B cell (primary cell): ENCODE data around the gene NRG2. TPM values are rescaled to one million over a fixed set of nuclear protein-coding genes. Genes with fewer than 3 reads are reported as not detected.

Source experiments
- ATAC-seq: fragments of 200-7000 bp; cut with Tn5 transposase; one replicate; pipeline ENCODE4 v1.10.0; 2021; ENCODE audit warnings: low read depth, mild to moderate bottlenecking, moderate number of reproducible peaks, moderate library complexity
- CTCF ChIA-PET: fragments of 350-600 bp; sonication (Branson Sonifier 250); formaldehyde crosslinking; loops from one replicate; lab custom pipeline; 2021; ENCODE audit warnings: antibody characterized with exemption, inconsistent platforms; lab: Charles Lee
- POLR2A ChIA-PET: fragments of 350-600 bp; sonication (Branson Sonifier 250); formaldehyde crosslinking; loops from one replicate; lab custom pipeline; 2021; ENCODE audit warnings: antibody characterized with exemption; lab: Charles Lee
- DNase-seq: peaks from one replicate; pipeline ENCODE4 v3.0.0; 2013
- H2AFZ ChIP-seq: 2 replicates; pipeline ENCODE4 v1.6.1; 2012; ENCODE audit warnings: mild to moderate bottlenecking, low read depth, low read length; ENCODE audit not compliant: insufficient read depth, poor library complexity, severe bottlenecking
- H3K27ac ChIP-seq, 2 donors: 1 replicate in 1 of 2; 2 replicates in 1 of 2; pipeline ENCODE4 v1.5.1; 2012 to 2013; ENCODE audit warnings: low read length in 2 of 2, mild to moderate bottlenecking in 2 of 2, moderate library complexity in 1 of 2
- H3K27me3 ChIP-seq, 4 experiments: fragments of 200-600 bp in 1 of 4; sonication (generic) in 1 of 4; replicated peaks in 1 of 4; 1 replicate in 2 of 4; 2 replicates in 2 of 4; pipeline versions ENCODE4 v1.6.1 to v1.7.0; 2013 to 2016; ENCODE audit warnings: low read length in 3 of 4, mild to moderate bottlenecking in 2 of 4, mixed read lengths in 1 of 4, moderate library complexity in 1 of 4; ENCODE audit not compliant: insufficient read depth in 4 of 4, control insufficient read depth in 3 of 4; ENCODE audit errors: control extremely low read depth in 1 of 4
- H3K36me3 ChIP-seq, 2 experiments: replicated peaks in 1 of 2; 1 replicate in 1 of 2; 2 replicates in 1 of 2; pipeline versions ENCODE4 v1.6.1 to v1.7.1; 2013; ENCODE audit warnings: low read length in 1 of 2; ENCODE audit not compliant: insufficient read depth in 2 of 2, control insufficient read depth in 1 of 2; ENCODE audit errors: control extremely low read depth in 1 of 2, extremely low read depth in 1 of 2
- H3K4me1 ChIP-seq, 2 donors: fragments of 200-600 bp in 1 of 2; sonication (generic) in 1 of 2; 1 replicate in 1 of 2; 2 replicates in 1 of 2; pipeline versions ENCODE4 v1.5.1 to v1.6.1; 2013 to 2017; ENCODE audit warnings: low read length in 2 of 2; ENCODE audit not compliant: control insufficient read depth in 2 of 2, insufficient read depth in 2 of 2
- H3K4me2 ChIP-seq: replicated peaks from 2 replicates; pipeline ENCODE3; 2012; ENCODE audit warnings: mild to moderate bottlenecking, low read depth, low read length; ENCODE audit not compliant: poor library complexity, severe bottlenecking
- H3K4me3 ChIP-seq, 5 experiments: fragments of 200-600 bp in 1 of 5; sonication (generic) in 1 of 5; 1 replicate in 3 of 5; 2 replicates in 2 of 5; pipeline versions ENCODE4 v1.5.1 to v1.7.0; 2011 to 2016; ENCODE audit warnings: low read length in 4 of 5, mild to moderate bottlenecking in 4 of 5, low read depth in 2 of 5, control low read depth in 1 of 5, moderate library complexity in 1 of 5; ENCODE audit not compliant: insufficient read depth in 1 of 5; ENCODE audit errors: control extremely low read depth in 1 of 5, extremely low read depth in 1 of 5
- H3K79me2 ChIP-seq: fragments of 200-600 bp; sonication (generic); one replicate; pipeline ENCODE4 v1.6.0; 2016; ENCODE audit warnings: low read length; ENCODE audit not compliant: control insufficient read depth, insufficient read depth
- H3K9ac ChIP-seq: fragments of 200-600 bp; sonication (generic); 2 replicates; pipeline ENCODE4 v1.6.1; 2017; ENCODE audit warnings: mild to moderate bottlenecking, low read length, moderate library complexity
- H3K9me3 ChIP-seq, 3 donors: one replicate each; pipeline versions ENCODE4 v1.6.1 to v1.7.1; 2013; ENCODE audit warnings: low read length in 2 of 3; ENCODE audit not compliant: control insufficient read depth in 2 of 3, insufficient read depth in 1 of 3; ENCODE audit errors: control extremely low read depth in 1 of 3
- H4K20me1 ChIP-seq: 2 replicates; pipeline ENCODE4 v1.6.0; 2012; ENCODE audit warnings: mild to moderate bottlenecking, low read length; ENCODE audit not compliant: insufficient read depth, control insufficient read depth, poor library complexity, severe bottlenecking
- H3K27ac Mint-ChIP-seq: one replicate; pipeline ENCODE4 v1.8.0; 2021; ENCODE audit warnings: mixed read lengths
- H3K27me3 Mint-ChIP-seq: one replicate; pipeline ENCODE4 v1.8.0; 2021; ENCODE audit warnings: mixed read lengths
- H3K4me1 Mint-ChIP-seq: one replicate; pipeline ENCODE4 v1.8.0; 2021; ENCODE audit warnings: mixed read lengths
- H3K4me3 Mint-ChIP-seq: one replicate; pipeline ENCODE4 v1.8.0; 2021; ENCODE audit warnings: mixed read lengths
- H3K9me3 Mint-ChIP-seq: one replicate; pipeline ENCODE4 v1.8.0; 2022; ENCODE audit warnings: mixed read lengths; ENCODE audit not compliant: insufficient read depth
- CTCF ChIP-seq: fragments of 200-600 bp; IDR thresholded peaks from one replicate; pipeline ENCODE4 v1.8.0; 2022; ENCODE audit warnings: antibody characterized with exemption, mild to moderate bottlenecking
- EZH2 ChIP-seq: IDR thresholded peaks from 2 replicates; pipeline ENCODE4 v1.6.1; 2012; ENCODE audit warnings: borderline replicate concordance, low read depth, mild to moderate bottlenecking, moderate library complexity, low read length; ENCODE audit not compliant: insufficient read depth, poor library complexity, severe bottlenecking
- WGBS: methylation state at CpG from one replicate; pipeline ENCODE4 v1.1.5; 2013; ENCODE audit warnings: missing lambda C conversion rate; ENCODE audit not compliant: insufficient coverage; 5-methylcytosine and 5-hydroxymethylcytosine counted together
- intact Hi-C: fragments of 100-400 bp; cut with micrococcal nuclease; formaldehyde crosslinking; loops from one replicate; pipeline ENCODE4 v1.10.0; 2022
- polyA plus RNA-seq: library from polyadenylated mRNA; depleted of rRNA; stranded (reverse); fragments of >200 nt; gene quantifications from 2 replicates; pipeline ENCODE4 v1.2.3, GENCODE V29; 2012
- total RNA-seq, 2 donors: library from RNA; stranded (reverse); fragments of 120-200 nt in 1 of 2; gene quantifications; 1 replicate in 1 of 2; 2 replicates in 1 of 2; pipeline versions ENCODE4 v1.2.3 to v1.2.4, GENCODE V29; 2013 to 2022

Gene NRG2
- total and polyA plus RNA-seq, 2 donors (not counting 1 experiment from before 2014, with no cell fraction given) = 0.13 to 0.15 TPM

- intact Hi-C loops = no loop called here
- no peak for TF ChIP-seq CTCF
- TF ChIP-seq EZH2 = no peak
- Mint-ChIP-seq H3K4me3 (no peak overlapping the region), H3K9me3 (no peaks in the 10 kb centered on the region), H3K27me3 (peaks cover 62% of the 10 kb centered on the region), H3K4me1 (peaks cover 27% of the 10 kb centered on the region), H3K27ac (no peak overlapping the region)
- H3K4me3 ChIP-seq = no peak overlapping the region
- WGBS = 93% methylated on average over 3 of the region's 4 CpGs
- peaks cover under 1 to 46% (median 34%) of the 10 kb centered on the region in 4 experiments for H3K27me3 ChIP-seq
- H3K9me3 ChIP-seq = peaks cover 0 to 8% (median 0%) of the 10 kb centered on the region in 3 donors
- no peak for DNase-seq
- peaks cover 26 to 27% of the 10 kb centered on the region in 2 donors for H3K4me1 ChIP-seq
- no peak overlapping the region for H3K9ac ChIP-seq
- ChIA-PET CTCF (no interaction called here), POLR2A (no interaction called here)
- H4K20me1 ChIP-seq = no peaks in the 10 kb centered on the region
- H3K27ac ChIP-seq = no peak overlapping the region
- H3K79me2 ChIP-seq = no peaks in the 10 kb centered on the region
- ATAC-seq = no peak
- H3K4me2 ChIP-seq = no peak overlapping the region
- H3K36me3 ChIP-seq = no peaks in the 10 kb centered on the region
- no peak overlapping the region for H2AFZ ChIP-seq
Observed at GRCh38 chr5:140039561-140039960, 3.5 kb downstream of the NRG2 start.

GRCh38 chr5:140038373-140038957, 4.6 kb downstream of the NRG2 start:
- Histone ChIP-seq H3K79me2 (no peaks in the 10 kb centered on the region), H4K20me1 (no peaks in the 10 kb centered on the region), H3K36me3 (no peaks in the 10 kb centered on the region), H3K4me3 (peak overlapping the region in 3 of 5 experiments; percentile 17 to 38 (median 21)), H3K4me2 (peak overlapping the region; percentile 49), H3K9me3 (peaks cover 0 to 4% (median 0%) of the 10 kb centered on the region in 3 donors), H2AFZ (peak overlapping the region; percentile 47), H3K9ac (peak overlapping the region; percentile 19), H3K27ac (no peak overlapping the region), H3K4me1 (peaks cover 20% of the 10 kb centered on the region in 2 donors), H3K27me3 (peaks cover 0 to 36% (median 23%) of the 10 kb centered on the region in 4 experiments)
- peak overlapping the region; percentile 49 for H3K4me3 Mint-ChIP-seq
- TF ChIP-seq EZH2 (no peak), CTCF (no peak)
- WGBS = 20% methylated on average over 1 of the region's 7 CpGs
- ATAC-seq (no peak), DNase-seq (no peak)
- no peaks in the 10 kb centered on the region for H3K9me3 Mint-ChIP-seq
- CTCF ChIA-PET = interaction anchor here (1.0 kb wide), 1 partner anchor 34 kb away, joined by 3 read pairs; no protein-coding TSS in a partner anchor
- POLR2A ChIA-PET = no interaction called here
- H3K27ac Mint-ChIP-seq = no peak overlapping the region
- peaks cover 55% of the 10 kb centered on the region for H3K27me3 Mint-ChIP-seq
- intact Hi-C loops = no loop called here
- H3K4me1 Mint-ChIP-seq = peaks cover 21% of the 10 kb centered on the region
